ENCODE results near the gene SEC14L5. TPM values are rescaled to one million over a fixed set of nuclear protein-coding genes. Genes with fewer than 3 reads are reported as not detected.

SEC14L5 gene
- total RNA-seq, 1 experiment from 2014 or later, result 0.27 TPM

- POLR2A ChIA-PET, result no interaction called here
- Histone ChIP-seq H3K9me3 (ENCODE audit: control insufficient read depth in 1 of 2, insufficient read depth in 1 of 2, low read depth in 1 of 2, low read length in 2 of 2) (no peaks in the 10 kb centered on the region), H3K4me3 (replicated peaks in 1 of 2; ENCODE audit: low read depth in 1 of 2, low read length in 2 of 2) (peak overlapping the region; percentile 6 to 51; a peak in 3 of 4 replicates), H4K20me1 (ENCODE audit: insufficient read depth) (no peaks in the 10 kb centered on the region), H3K4me1 (ENCODE audit: control insufficient read depth in 1 of 2, insufficient read depth in 2 of 2, low read length in 2 of 2) (peaks cover 50 to 59% of the 10 kb centered on the region in 2 experiments), H3K79me2 (ENCODE audit: insufficient read depth, low read length) (no peaks in the 10 kb centered on the region), H3K27me3 (ENCODE audit: insufficient read depth, low read length) (no peaks in the 10 kb centered on the region), H3K9ac (ENCODE audit: low read length) (peak overlapping the region; percentile 57), H3K27ac (ENCODE audit: low read depth, low read length) (peak overlapping the region; percentile 56), H2AFZ (ENCODE audit: low read depth, low read length, poor library complexity, severe bottlenecking) (no peak overlapping the region), H3K4me2 (ENCODE audit: low read length) (peak overlapping the region; percentile 90), H3K9me2 (ENCODE audit: insufficient read depth) (no peaks in the 10 kb centered on the region), H3K36me3 (ENCODE audit: control insufficient read depth in 1 of 2, insufficient read depth in 2 of 2, low read length in 2 of 2) (no peaks in the 10 kb centered on the region)
- no TSS peak for BruUV-seq (replicated peaks)
- RAD21 ChIA-PET (ENCODE audit: low non-redundant PET in 1 of 2, low total read pairs in 2 of 2, uncharacterized antibody in 2 of 2, unreplicated experiment in 2 of 2), result no interaction called here
- peak; percentile 71 for ATAC-seq
- intact Hi-C loops (cut with micrococcal nuclease), result no loop called here
- CTCF ChIA-PET, result no interaction called here
- DNase-seq (ENCODE audit: low read depth, low spot score), result no peak
- TF ChIP-seq RAD21 (IDR thresholded peaks at IDR 0.05; ENCODE audit: low read depth) (0 out of 2 replicates have a peak, but pooled peaks have one; percentile 29), REST (IDR thresholded peaks at IDR 0.05; ENCODE audit: low read depth) (no peak), SP1 (IDR thresholded peaks at IDR 0.05; ENCODE audit: low read depth) (peak; percentile 82), MAX (IDR thresholded peaks at IDR 0.05) (peak; percentile 91), ELF1 (IDR thresholded peaks at IDR 0.05; ENCODE audit: borderline replicate concordance, low read depth) (no peak), ZNF274 (IDR thresholded peaks at IDR 0.05; ENCODE audit: low read depth, low read length) (no peak), CBX3 (IDR thresholded peaks at IDR 0.05; ENCODE audit: low read depth) (peak; percentile 91), SIN3A (IDR thresholded peaks at IDR 0.05; ENCODE audit: low read depth) (peak; percentile 41; the same call in 1 of the 2 replicates), CEBPB (IDR thresholded peaks at IDR 0.05; ENCODE audit: low read depth) (no peak), POLR2A (IDR thresholded peaks at IDR 0.05; ENCODE audit: borderline replicate concordance, extremely low read depth, insufficient read depth, insufficient read length) (no peak), TCF7L2 (IDR thresholded peaks at IDR 0.05; ENCODE audit: borderline replicate concordance, extremely low read depth, insufficient read depth, insufficient read length) (peak; percentile 19), EGR1 (IDR thresholded peaks at IDR 0.05; ENCODE audit: low read depth) (no peak), CTCF (IDR thresholded peaks at IDR 0.05 in 2 of 3, conservative IDR thresholded peaks at IDR 0.05 in 1 of 3; ENCODE audit: borderline replicate concordance in 1 of 3, insufficient read depth in 1 of 3, low read depth in 2 of 3, low read length in 2 of 3) (no peak), ATF3 (IDR thresholded peaks at IDR 0.05) (no peak), JUND (IDR thresholded peaks at IDR 0.05) (peak; percentile 42), FOSL1 (IDR thresholded peaks at IDR 0.05; ENCODE audit: low read depth) (peak; percentile 36; the same call in 1 of the 2 replicates), ZFX (IDR thresholded peaks at IDR 0.05) (no peak), EZH2phosphoT487 (IDR thresholded peaks at IDR 0.05; ENCODE audit: borderline replicate concordance) (no peak), YY1 (IDR thresholded peaks at IDR 0.05; ENCODE audit: extremely low read depth, insufficient replicate concordance, low read depth, low read length) (peak; percentile 32), POLR2AphosphoS5 (IDR thresholded peaks at IDR 0.05; ENCODE audit: low read depth, low read length) (no peak), ZBTB33 (IDR thresholded peaks at IDR 0.05; ENCODE audit: extremely low read depth, insufficient replicate concordance, low read length) (no peak)
Measured at GRCh38 chr16:4918781-4919251, 39.3 kb upstream of the SEC14L5 start.
